ENCODE results near the gene DUSP14. TPM values are rescaled to one million over a fixed set of nuclear protein-coding genes. Genes with fewer than 3 reads are reported as not detected.

The DUSP14 gene
- total RNA-seq, 1 experiment from 2014 or later = 22.4 TPM

- TF ChIP-seq, protein P1, sequence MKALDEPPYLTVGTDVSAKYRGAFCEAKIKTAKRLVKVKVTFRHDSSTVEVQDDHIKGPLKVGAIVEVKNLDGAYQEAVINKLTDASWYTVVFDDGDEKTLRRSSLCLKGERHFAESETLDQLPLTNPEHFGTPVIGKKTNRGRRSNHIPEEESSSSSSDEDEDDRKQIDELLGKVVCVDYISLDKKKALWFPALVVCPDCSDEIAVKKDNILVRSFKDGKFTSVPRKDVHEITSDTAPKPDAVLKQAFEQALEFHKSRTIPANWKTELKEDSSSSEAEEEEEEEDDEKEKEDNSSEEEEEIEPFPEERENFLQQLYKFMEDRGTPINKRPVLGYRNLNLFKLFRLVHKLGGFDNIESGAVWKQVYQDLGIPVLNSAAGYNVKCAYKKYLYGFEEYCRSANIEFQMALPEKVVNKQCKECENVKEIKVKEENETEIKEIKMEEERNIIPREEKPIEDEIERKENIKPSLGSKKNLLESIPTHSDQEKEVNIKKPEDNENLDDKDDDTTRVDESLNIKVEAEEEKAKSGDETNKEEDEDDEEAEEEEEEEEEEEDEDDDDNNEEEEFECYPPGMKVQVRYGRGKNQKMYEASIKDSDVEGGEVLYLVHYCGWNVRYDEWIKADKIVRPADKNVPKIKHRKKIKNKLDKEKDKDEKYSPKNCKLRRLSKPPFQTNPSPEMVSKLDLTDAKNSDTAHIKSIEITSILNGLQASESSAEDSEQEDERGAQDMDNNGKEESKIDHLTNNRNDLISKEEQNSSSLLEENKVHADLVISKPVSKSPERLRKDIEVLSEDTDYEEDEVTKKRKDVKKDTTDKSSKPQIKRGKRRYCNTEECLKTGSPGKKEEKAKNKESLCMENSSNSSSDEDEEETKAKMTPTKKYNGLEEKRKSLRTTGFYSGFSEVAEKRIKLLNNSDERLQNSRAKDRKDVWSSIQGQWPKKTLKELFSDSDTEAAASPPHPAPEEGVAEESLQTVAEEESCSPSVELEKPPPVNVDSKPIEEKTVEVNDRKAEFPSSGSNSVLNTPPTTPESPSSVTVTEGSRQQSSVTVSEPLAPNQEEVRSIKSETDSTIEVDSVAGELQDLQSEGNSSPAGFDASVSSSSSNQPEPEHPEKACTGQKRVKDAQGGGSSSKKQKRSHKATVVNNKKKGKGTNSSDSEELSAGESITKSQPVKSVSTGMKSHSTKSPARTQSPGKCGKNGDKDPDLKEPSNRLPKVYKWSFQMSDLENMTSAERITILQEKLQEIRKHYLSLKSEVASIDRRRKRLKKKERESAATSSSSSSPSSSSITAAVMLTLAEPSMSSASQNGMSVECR (CRISPR knock-in tag; IDR thresholded peaks at IDR 0.05; ENCODE audit: borderline replicate concordance) = no peak
- TF ChIP-seq FOXK1 (CRISPR knock-in tag; IDR thresholded peaks at IDR 0.05) (no peak), IRF2 (CRISPR knock-in tag; IDR thresholded peaks at IDR 0.05; ENCODE audit: borderline replicate concordance, low read depth) (no peak), HMGA2 (CRISPR knock-in tag; IDR thresholded peaks at IDR 0.05) (no peak), GABPB1 (CRISPR knock-in tag; IDR thresholded peaks at IDR 0.05) (no peak), SMAD3 (CRISPR knock-in tag; IDR thresholded peaks at IDR 0.05; ENCODE audit: borderline replicate concordance) (no peak), ZNF671 (CRISPR knock-in tag; IDR thresholded peaks at IDR 0.05) (no peak)
- TF ChIP-seq, protein P2, sequence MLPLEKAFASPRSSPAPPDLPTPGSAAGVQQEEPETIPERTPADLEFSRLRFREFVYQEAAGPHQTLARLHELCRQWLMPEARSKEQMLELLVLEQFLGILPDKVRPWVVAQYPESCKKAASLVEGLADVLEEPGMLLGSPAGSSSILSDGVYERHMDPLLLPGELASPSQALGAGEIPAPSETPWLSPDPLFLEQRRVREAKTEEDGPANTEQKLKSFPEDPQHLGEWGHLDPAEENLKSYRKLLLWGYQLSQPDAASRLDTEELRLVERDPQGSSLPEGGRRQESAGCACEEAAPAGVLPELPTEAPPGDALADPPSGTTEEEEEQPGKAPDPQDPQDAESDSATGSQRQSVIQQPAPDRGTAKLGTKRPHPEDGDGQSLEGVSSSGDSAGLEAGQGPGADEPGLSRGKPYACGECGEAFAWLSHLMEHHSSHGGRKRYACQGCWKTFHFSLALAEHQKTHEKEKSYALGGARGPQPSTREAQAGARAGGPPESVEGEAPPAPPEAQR (CRISPR knock-in tag; IDR thresholded peaks at IDR 0.05) = no peak
These were observed 68.6 kb downstream of the DUSP14 start (continued) for GRCh38 chr17:37558299-37558698.

GRCh38 chr17:37562016-37562745, 72.5 kb downstream of the DUSP14 start:
- Mint-ChIP-seq H3K9me3 (peaks cover 12% of the 10 kb centered on the region), H3K27me3 (ENCODE audit: low read depth) (peaks cover 3% of the 10 kb centered on the region; the same call in 1 of the 2 replicates), H3K4me3 (no peak overlapping the region), H3K36me3 (peaks cover 44% of the 10 kb centered on the region), H3K4me1 (peaks cover 14% of the 10 kb centered on the region), H3K27ac (no peak overlapping the region; the same call in 1 of the 2 replicates)
- ATAC-seq (0 out of 2 replicates have a peak, but pooled peaks have one; percentile 32), DNase-seq (ENCODE audit: low spot score) (no peak)
- POLR2A ChIA-PET = interaction anchor here (0.7 kb wide), 1 partner anchor 254 kb away, joined by 3 read pairs; no protein-coding TSS in a partner anchor
- TF ChIP-seq FOXP4 (CRISPR knock-in tag; IDR thresholded peaks at IDR 0.05) (no peak), TP53 (CRISPR knock-in tag; IDR thresholded peaks at IDR 0.05) (no peak), OVOL2 (CRISPR knock-in tag; IDR thresholded peaks at IDR 0.05; ENCODE audit: borderline replicate concordance) (no peak), FOXP1 (CRISPR knock-in tag; IDR thresholded peaks at IDR 0.05; ENCODE audit: borderline replicate concordance) (no peak), ZNF232 (CRISPR knock-in tag; IDR thresholded peaks at IDR 0.05) (no peak), NFE2L1 (CRISPR knock-in tag; IDR thresholded peaks at IDR 0.05) (no peak), RORB (CRISPR knock-in tag; IDR thresholded peaks at IDR 0.05) (no peak), NR2C2 (CRISPR knock-in tag; IDR thresholded peaks at IDR 0.05) (no peak), RELA (CRISPR knock-in tag; IDR thresholded peaks at IDR 0.05; ENCODE audit: borderline replicate concordance) (no peak), ESRRA (CRISPR knock-in tag; IDR thresholded peaks at IDR 0.05; ENCODE audit: borderline replicate concordance) (no peak)
- TF ChIP-seq, protein P3, sequence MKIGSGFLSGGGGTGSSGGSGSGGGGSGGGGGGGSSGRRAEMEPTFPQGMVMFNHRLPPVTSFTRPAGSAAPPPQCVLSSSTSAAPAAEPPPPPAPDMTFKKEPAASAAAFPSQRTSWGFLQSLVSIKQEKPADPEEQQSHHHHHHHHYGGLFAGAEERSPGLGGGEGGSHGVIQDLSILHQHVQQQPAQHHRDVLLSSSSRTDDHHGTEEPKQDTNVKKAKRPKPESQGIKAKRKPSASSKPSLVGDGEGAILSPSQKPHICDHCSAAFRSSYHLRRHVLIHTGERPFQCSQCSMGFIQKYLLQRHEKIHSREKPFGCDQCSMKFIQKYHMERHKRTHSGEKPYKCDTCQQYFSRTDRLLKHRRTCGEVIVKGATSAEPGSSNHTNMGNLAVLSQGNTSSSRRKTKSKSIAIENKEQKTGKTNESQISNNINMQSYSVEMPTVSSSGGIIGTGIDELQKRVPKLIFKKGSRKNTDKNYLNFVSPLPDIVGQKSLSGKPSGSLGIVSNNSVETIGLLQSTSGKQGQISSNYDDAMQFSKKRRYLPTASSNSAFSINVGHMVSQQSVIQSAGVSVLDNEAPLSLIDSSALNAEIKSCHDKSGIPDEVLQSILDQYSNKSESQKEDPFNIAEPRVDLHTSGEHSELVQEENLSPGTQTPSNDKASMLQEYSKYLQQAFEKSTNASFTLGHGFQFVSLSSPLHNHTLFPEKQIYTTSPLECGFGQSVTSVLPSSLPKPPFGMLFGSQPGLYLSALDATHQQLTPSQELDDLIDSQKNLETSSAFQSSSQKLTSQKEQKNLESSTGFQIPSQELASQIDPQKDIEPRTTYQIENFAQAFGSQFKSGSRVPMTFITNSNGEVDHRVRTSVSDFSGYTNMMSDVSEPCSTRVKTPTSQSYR (CRISPR knock-in tag; IDR thresholded peaks at IDR 0.05) = no peak
- TF ChIP-seq, protein P4, sequence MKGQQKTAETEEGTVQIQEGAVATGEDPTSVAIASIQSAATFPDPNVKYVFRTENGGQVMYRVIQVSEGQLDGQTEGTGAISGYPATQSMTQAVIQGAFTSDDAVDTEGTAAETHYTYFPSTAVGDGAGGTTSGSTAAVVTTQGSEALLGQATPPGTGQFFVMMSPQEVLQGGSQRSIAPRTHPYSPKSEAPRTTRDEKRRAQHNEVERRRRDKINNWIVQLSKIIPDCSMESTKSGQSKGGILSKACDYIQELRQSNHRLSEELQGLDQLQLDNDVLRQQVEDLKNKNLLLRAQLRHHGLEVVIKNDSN (CRISPR knock-in tag; IDR thresholded peaks at IDR 0.05) = no peak
- CTCF ChIA-PET = interaction anchor here (1.0 to 2.0 kb wide), 3 partner anchors 8 to 48 kb away, joined by 4 to 6 read pairs (median 5); partner anchors contain the start of gene SYNRG

Measured in WTC11 (cell line).